Uterus (tissue), 2 donors: ENCODE measurements around the gene DOK7.

Experiments used
- CTCF ChIP-seq, 4 experiments: fragments of 200-600 bp in 2 of 4; fragments of 450-650 bp in 2 of 4; sonication (generic) in 2 of 4; IDR thresholded peaks; one replicate each; pipeline ENCODE4 v1.5.1; 2016 to 2019; ENCODE audit warnings: antibody characterized with exemption in 4 of 4, mild to moderate bottlenecking in 2 of 4, moderate library complexity in 1 of 4
- POLR2A ChIP-seq, 2 donors: fragments of 450-650 bp; IDR thresholded peaks; one replicate each; pipeline ENCODE4 v1.6.1; 2016; ENCODE audit warnings: antibody characterized with exemption in 2 of 2, mild to moderate bottlenecking in 1 of 2, moderate library complexity in 1 of 2

GRCh38 chr4:3487861-3488260 is 24.8 kb downstream of the DOK7 start:
- no peak for TF ChIP-seq CTCF (IDR thresholded peaks at IDR 0.05)
- no peak for TF ChIP-seq POLR2A (IDR thresholded peaks at IDR 0.05)
